HepG2 (cell line): ENCODE measurements around the gene CD69. TPM values are rescaled to one million over a fixed set of nuclear protein-coding genes. Genes with fewer than 3 reads are reported as not detected.

ENCODE experiments used
- BCLAF1 ChIP-seq: fragments of 450-650 bp; IDR thresholded peaks from 2 replicates; pipeline ENCODE4 v1.6.1; 2017; ENCODE audit warnings: mild to moderate bottlenecking
- RBFOX2 ChIP-seq: fragments of 200-400 bp; formaldehyde crosslinking; IDR thresholded peaks from 2 replicates; pipeline ENCODE4 v1.6.1; 2017; ENCODE audit warnings: low read depth, mild to moderate bottlenecking, low read length
- RNF2 ChIP-seq: fragments of 450-650 bp; conservative IDR thresholded peaks from 2 replicates; pipeline ENCODE4 v1.6.1; 2016; ENCODE audit warnings: low read depth
- ZBTB40 ChIP-seq, 2 experiments: fragments of 450-650 bp in 1 of 2; sonication (generic) in 1 of 2; formaldehyde crosslinking in 1 of 2; IDR thresholded peaks; 2 replicates each; pipeline versions ENCODE4 v1.6.1 to v1.8.0; 2016 to 2022; ENCODE audit warnings: antibody characterized with exemption in 1 of 2, mild to moderate bottlenecking in 1 of 2, missing genetic modification reagents in 1 of 2
- ZFP36 ChIP-seq: fragments of 150-350 bp; IDR thresholded peaks from 2 replicates; pipeline ENCODE4 v1.6.1; 2018; ENCODE audit warnings: borderline replicate concordance, low read length, low read depth; ENCODE audit not compliant: partially characterized antibody
- ZNF552 ChIP-seq: sonication (generic); formaldehyde crosslinking; IDR thresholded peaks from 2 replicates; pipeline ENCODE4 v1.9.0; 2022; ENCODE audit warnings: missing genetic modification reagents, mild to moderate bottlenecking, borderline replicate concordance
- ZNF839 ChIP-seq: sonication (generic); formaldehyde crosslinking; IDR thresholded peaks from 2 replicates; pipeline ENCODE4 v1.4.0; 2020; ENCODE audit warnings: missing genetic modification reagents, mild to moderate bottlenecking, borderline replicate concordance
- polyA plus RNA-seq, 8 experiments: library from polyadenylated mRNA; depleted of rRNA in 3 of 8; stranded (reverse) in 7 of 8; unstranded in 1 of 8; fragments of >200 nt; fragmentation: Illumina TruSeq in 4 of 8; extraction: Trizol in 4 of 8; gene quantifications; 2 replicates each; pipeline versions ENCODE4 v1.2.1 to v1.2.3, GENCODE V29; 2011 to 2016; ENCODE audit warnings: low read depth in 4 of 8, missing spikeins in 1 of 8, mixed read lengths in 1 of 8; ENCODE audit not compliant: insufficient read depth in 1 of 8
- total RNA-seq, 5 experiments: library from RNA; depleted of rRNA; stranded (reverse); fragments of >200 nt; fragmentation: Illumina TruSeq; extraction: Trizol; gene quantifications; 2 replicates each; pipeline ENCODE4 v1.2.3, GENCODE V29; 2016; ENCODE audit warnings: low read depth in 1 of 5
- TF ChIP-seq, protein P1 (sequence below): sonication (generic); formaldehyde crosslinking; IDR thresholded peaks from 2 replicates; pipeline ENCODE4 v1.4.0; 2020; ENCODE audit warnings: mild to moderate bottlenecking, missing genetic modification reagents

Gene CD69
- total and polyA plus RNA-seq, 2 of the 13 experiments (the other 11 are each of a cell fraction or from before 2014, with no cell fraction given): not detected

- TF ChIP-seq ZBTB40 (IDR thresholded peaks at IDR 0.05): no peak
- TF ChIP-seq ZBTB40 (CRISPR knock-in tag; IDR thresholded peaks at IDR 0.05): no peak
- TF ChIP-seq, protein P1, sequence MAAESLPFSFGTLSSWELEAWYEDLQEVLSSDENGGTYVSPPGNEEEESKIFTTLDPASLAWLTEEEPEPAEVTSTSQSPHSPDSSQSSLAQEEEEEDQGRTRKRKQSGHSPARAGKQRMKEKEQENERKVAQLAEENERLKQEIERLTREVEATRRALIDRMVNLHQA (CRISPR knock-in tag): no peak
- TF ChIP-seq RBFOX2: no peak
- TF ChIP-seq RNF2: no peak
- no peak for TF ChIP-seq BCLAF1
- TF ChIP-seq ZFP36: no peak
- no peak for TF ChIP-seq ZNF839 (CRISPR knock-in tag)
- TF ChIP-seq ZNF552 (CRISPR knock-in tag): no peak
Measured at GRCh38 chr12:9805883-9806282, 45.2 kb upstream of the CD69 start (continued).
